Esophagus muscularis mucosa (tissue), 4 donors: ENCODE results near the gene FAM9A. TPM values are rescaled to one million over a fixed set of nuclear protein-coding genes. Genes with fewer than 3 reads are reported as not detected.
"Not testable (repeated sequence)": the region's sequence is repeated elsewhere in the genome, so short reads cannot be mapped to it uniquely, and the experiment has no call there.

Source experiments
- DNase-seq: peaks from one replicate; pipeline ENCODE4 v3.0.0-alpha.2; 2017; ENCODE audit errors: extremely low spot score
- H3K27ac ChIP-seq, 4 donors: fragments of 200-600 bp; sonication (generic); replicated peaks in 1 of 4; 1 replicate in 3 of 4; 2 replicates in 1 of 4; pipeline ENCODE4 v1.5.1; 2016 to 2019; ENCODE audit warnings: mild to moderate bottlenecking in 1 of 4
- H3K27me3 ChIP-seq, 4 donors: fragments of 200-600 bp; sonication (generic); one replicate each; pipeline versions ENCODE4 v1.5.1 to v1.6.0; 2016 to 2019
- H3K36me3 ChIP-seq, 4 donors: fragments of 200-600 bp; sonication (generic); one replicate each; pipeline ENCODE4 v1.5.1; 2016 to 2019
- H3K4me1 ChIP-seq, 4 donors: fragments of 200-600 bp; sonication (generic); one replicate each; pipeline ENCODE4 v1.5.1; 2016 to 2019
- H3K4me3 ChIP-seq, 4 donors: fragments of 200-600 bp; sonication (generic); 1 replicate in 2 of 4; 2 replicates in 2 of 4; pipeline ENCODE4 v1.5.1; 2016 to 2019; ENCODE audit warnings: mild to moderate bottlenecking in 4 of 4, moderate library complexity in 1 of 4
- H3K9me3 ChIP-seq, 4 donors: fragments of 200-600 bp; sonication (generic); 1 replicate in 3 of 4; 2 replicates in 1 of 4; pipeline ENCODE4 v1.5.1; 2016 to 2019
- EP300 ChIP-seq: sonication (generic); formaldehyde crosslinking; IDR thresholded peaks from one replicate; pipeline ENCODE4 v1.6.1; 2017; ENCODE audit warnings: antibody characterized with exemption
- POLR2A ChIP-seq: fragments of 450-650 bp; IDR thresholded peaks from one replicate; pipeline ENCODE4 v1.6.1; 2017; ENCODE audit warnings: antibody characterized with exemption, moderate library complexity, mild to moderate bottlenecking, low read depth
- POLR2AphosphoS5 ChIP-seq, 2 donors: sonication (generic); formaldehyde crosslinking; IDR thresholded peaks; one replicate each; pipeline ENCODE4 v1.6.1; 2017; ENCODE audit warnings: antibody characterized with exemption in 2 of 2
- WGBS: methylation state at CpG from one replicate; pipeline ENCODE4 v1.1.5; 2018; 5-methylcytosine and 5-hydroxymethylcytosine counted together
- intact Hi-C: fragments of 100-400 bp; cut with DNase I; formaldehyde crosslinking; loops from one replicate; pipeline ENCODE4 v1.15.1; 2023
- total RNA-seq, 4 donors: library from RNA; depleted of rRNA; stranded (reverse); fragments of >200 nt; gene quantifications; one replicate each; pipeline versions ENCODE4 v1.1.0 to v1.2.1, GENCODE V29; 2016
- TF ChIP-seq, protein P1 (sequence below), 3 experiments: fragments of 200-600 bp in 2 of 3; fragments of 450-650 bp in 1 of 3; sonication (generic) in 2 of 3; IDR thresholded peaks; one replicate each; pipeline ENCODE4 v1.5.1; 2017 to 2019; ENCODE audit warnings: antibody characterized with exemption in 3 of 3, mild to moderate bottlenecking in 2 of 3, moderate library complexity in 1 of 3

The FAM9A gene
- total RNA-seq, 4 donors from 2014 or later: not detected

DNA sequence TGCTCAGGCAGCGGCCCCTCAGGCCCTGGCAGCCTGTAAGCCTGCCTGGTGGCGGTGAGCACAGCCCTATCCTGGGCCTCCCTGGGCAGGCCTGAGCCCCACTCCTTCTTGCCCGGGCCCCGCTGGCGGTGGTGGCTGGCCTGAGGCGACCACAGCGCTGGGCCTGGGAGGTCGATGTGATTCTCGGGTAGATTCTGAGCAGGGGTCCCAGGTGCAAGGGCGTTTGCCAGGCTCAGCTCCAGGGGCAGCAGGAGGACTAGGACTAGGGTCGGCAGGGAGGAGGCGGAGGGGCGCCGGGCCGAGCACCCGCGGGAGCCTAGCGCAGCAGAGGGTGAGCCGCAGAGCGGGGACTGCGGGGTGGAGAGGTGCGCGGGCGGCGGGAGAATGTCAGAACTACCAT, 17.0 kb downstream of the FAM9A start:
- Histone ChIP-seq H3K27ac (no peak overlapping the region), H3K9me3 (no peaks in the 10 kb centered on the region), H3K4me3 (no peak overlapping the region), H3K27me3 (no peaks in the 10 kb centered on the region), H3K36me3 (no peaks in the 10 kb centered on the region), H3K4me1 (no peaks in the 10 kb centered on the region)
- WGBS: 87% methylated on average over 25 of the region's 25 CpGs
- DNase-seq: no peak
- intact Hi-C loops: no loop called here
- TF ChIP-seq POLR2A (no peak), EP300 (no peak), POLR2AphosphoS5 (IDR thresholded peaks at IDR 0.05) (no peak)
- TF ChIP-seq, protein P1, sequence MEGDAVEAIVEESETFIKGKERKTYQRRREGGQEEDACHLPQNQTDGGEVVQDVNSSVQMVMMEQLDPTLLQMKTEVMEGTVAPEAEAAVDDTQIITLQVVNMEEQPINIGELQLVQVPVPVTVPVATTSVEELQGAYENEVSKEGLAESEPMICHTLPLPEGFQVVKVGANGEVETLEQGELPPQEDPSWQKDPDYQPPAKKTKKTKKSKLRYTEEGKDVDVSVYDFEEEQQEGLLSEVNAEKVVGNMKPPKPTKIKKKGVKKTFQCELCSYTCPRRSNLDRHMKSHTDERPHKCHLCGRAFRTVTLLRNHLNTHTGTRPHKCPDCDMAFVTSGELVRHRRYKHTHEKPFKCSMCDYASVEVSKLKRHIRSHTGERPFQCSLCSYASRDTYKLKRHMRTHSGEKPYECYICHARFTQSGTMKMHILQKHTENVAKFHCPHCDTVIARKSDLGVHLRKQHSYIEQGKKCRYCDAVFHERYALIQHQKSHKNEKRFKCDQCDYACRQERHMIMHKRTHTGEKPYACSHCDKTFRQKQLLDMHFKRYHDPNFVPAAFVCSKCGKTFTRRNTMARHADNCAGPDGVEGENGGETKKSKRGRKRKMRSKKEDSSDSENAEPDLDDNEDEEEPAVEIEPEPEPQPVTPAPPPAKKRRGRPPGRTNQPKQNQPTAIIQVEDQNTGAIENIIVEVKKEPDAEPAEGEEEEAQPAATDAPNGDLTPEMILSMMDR (IDR thresholded peaks at IDR 0.05): no peak

DNA sequence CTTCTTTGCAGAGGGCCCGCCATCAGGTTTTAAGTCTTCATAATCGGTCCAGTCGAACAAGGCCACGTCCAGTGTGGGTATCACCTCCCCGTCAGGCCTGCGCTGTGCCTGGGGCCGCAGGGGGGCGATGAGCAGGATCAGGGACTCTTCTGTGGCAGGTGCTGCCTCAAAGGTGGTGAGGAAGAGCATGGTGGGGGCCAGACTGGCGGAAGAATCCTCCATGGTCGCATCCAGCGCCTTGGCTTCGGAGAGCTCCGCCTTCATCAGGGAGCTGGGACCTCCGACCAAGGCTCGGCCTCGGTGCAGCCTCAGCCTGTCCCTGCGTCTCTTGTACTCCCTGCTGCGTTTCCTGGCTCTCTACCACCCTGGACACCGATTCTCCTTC, 17.5 kb downstream of the FAM9A start:
- no peaks in the 10 kb centered on the region for H3K27me3 ChIP-seq
- H3K27ac ChIP-seq: no peak overlapping the region
- no peaks in the 10 kb centered on the region for H3K9me3 ChIP-seq
- no peak for DNase-seq
- H3K4me1 ChIP-seq: no peaks in the 10 kb centered on the region
- no peak for TF ChIP-seq POLR2A
- no peak for TF ChIP-seq EP300
- TF ChIP-seq, protein P1 (IDR thresholded peaks at IDR 0.05): no peak
- TF ChIP-seq POLR2AphosphoS5 (IDR thresholded peaks at IDR 0.05): no peak
- H3K4me3 ChIP-seq: no peak overlapping the region
- WGBS: 82% methylated on average over 13 of the region's 19 CpGs
- H3K36me3 ChIP-seq: no peaks in the 10 kb centered on the region
- intact Hi-C loops: no loop called here

DNA sequence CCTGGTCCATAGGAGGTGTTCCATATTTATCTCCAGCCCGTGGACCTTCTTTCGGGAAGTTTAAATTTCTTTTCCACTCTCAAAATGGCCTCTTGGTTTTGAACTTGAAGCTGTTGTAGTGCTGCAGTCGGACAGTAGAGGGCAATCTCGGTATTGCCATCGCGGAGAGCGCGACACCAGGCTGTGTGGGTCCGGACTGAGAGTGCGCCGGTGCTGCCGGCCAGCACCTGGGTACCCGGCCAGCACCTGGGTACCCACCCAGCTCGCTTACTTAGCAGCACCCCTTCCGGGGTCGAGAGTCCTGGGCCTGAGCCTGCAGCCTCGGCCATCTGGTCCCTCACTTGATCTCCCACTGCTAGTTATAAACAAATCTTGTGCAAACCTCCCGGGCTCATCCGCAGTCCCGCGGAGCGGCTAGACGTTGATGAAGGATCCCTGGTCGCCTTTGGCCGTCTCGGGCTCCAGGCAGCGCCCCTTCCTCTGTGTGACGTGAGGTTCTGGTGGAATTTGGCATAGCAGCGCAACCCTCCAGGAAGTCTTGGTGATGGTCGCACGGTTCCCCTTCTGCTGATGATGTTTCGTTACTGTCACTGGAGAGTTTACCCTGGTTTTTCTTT, 18.0 kb downstream of the FAM9A start:
- no peak for DNase-seq

DNA sequence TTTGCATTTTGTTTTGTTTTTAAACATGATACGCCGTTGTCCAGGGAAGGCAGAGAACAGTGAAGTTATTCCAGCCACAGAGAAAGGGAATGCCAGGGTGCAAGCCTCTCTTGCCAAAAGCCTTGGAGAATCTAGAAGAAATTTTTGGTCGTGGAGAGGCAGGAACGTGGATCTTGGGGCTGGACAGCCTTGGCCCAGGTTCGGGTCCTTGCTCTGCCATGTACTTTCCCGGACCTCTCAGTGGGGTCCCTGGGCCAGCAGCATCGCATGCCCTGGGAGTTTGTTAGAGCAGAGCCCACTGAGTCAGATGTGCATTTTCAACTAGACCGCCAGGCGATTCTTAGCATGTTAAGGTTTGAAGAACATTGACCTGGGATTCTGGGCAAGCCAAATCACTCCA, 18.6 kb downstream of the FAM9A start:
- TF ChIP-seq POLR2A (no peak), EP300 (no peak), POLR2AphosphoS5 (IDR thresholded peaks at IDR 0.05) (no peak)
- TF ChIP-seq, protein P1 (IDR thresholded peaks at IDR 0.05): no peak
- no peak overlapping the region for H3K4me3 ChIP-seq
- H3K9me3 ChIP-seq: no peaks in the 10 kb centered on the region
- no peaks in the 10 kb centered on the region for H3K27me3 ChIP-seq
- no peak for DNase-seq
- no peaks in the 10 kb centered on the region for H3K36me3 ChIP-seq
- no peak overlapping the region for H3K27ac ChIP-seq
- intact Hi-C loops: no loop called here
- WGBS: 82% methylated on average over 9 of the region's 9 CpGs
- no peaks in the 10 kb centered on the region for H3K4me1 ChIP-seq

More for the DNA sequence above, 18.0 kb downstream of the FAM9A start:
- Histone ChIP-seq H3K27ac (no peak overlapping the region), H3K36me3 (no peaks in the 10 kb centered on the region), H3K27me3 (no peaks in the 10 kb centered on the region), H3K9me3 (no peaks in the 10 kb centered on the region), H3K4me1 (no peaks in the 10 kb centered on the region), H3K4me3 (no peak overlapping the region)
- intact Hi-C loops: no loop called here
- TF ChIP-seq, protein P1 (IDR thresholded peaks at IDR 0.05): peak in 2 of 3 experiments; percentile 27 to 51
- no peak for TF ChIP-seq POLR2AphosphoS5 (IDR thresholded peaks at IDR 0.05)
- 40% methylated on average over 27 of the region's 32 CpGs for WGBS

DNA sequence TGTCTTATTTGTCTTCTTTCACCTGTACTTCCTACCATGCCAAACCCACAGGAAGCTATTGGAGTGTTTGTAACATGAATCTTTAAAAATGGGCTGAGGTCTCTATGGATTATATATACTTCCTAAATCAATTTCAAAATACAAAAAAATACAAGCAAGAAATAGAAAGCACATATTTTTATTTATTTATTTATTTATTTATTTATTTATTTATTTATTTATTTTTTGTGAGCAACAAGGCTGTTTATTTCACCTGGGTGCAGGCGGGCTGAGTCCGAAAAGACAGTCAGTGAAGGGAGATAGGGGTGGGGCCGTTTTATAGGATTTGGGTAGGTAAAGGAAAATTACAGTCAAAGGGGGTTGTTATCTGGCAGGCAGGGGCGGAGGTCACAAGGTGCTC, 19.3 kb downstream of the FAM9A start:
- intact Hi-C loops, H3K9me3 ChIP-seq, H3K27me3 ChIP-seq, H3K4me1 ChIP-seq, H3K27ac ChIP-seq, H3K4me3 ChIP-seq, DNase-seq, H3K36me3 ChIP-seq: not testable (repeated sequence)
- 77% methylated on average over 4 of the region's 4 CpGs for WGBS
